NT2/D1 (cell line): ENCODE data around the gene NCL.

Experiments
- DNase-seq: peaks from one replicate; pipeline ENCODE4 v3.0.0-alpha.2; 2011; ENCODE audit warnings: low read depth, low spot score
- H3K27me3 ChIP-seq: 2 replicates; pipeline ENCODE4 v1.6.0; 2011; ENCODE audit warnings: mild to moderate bottlenecking; ENCODE audit not compliant: insufficient read length, insufficient read depth
- H3K36me3 ChIP-seq: 2 replicates; pipeline ENCODE4 v1.6.1; 2011; ENCODE audit warnings: mild to moderate bottlenecking, low read length, mixed read lengths; ENCODE audit not compliant: insufficient read depth, insufficient read length
- H3K4me1 ChIP-seq: 2 replicates; pipeline ENCODE4 v1.5.1; 2011; ENCODE audit not compliant: insufficient read depth, insufficient read length
- H3K4me3 ChIP-seq: 2 replicates; pipeline ENCODE4 v1.5.1; 2011; ENCODE audit warnings: low read depth; ENCODE audit not compliant: insufficient read length
- H3K9ac ChIP-seq: 2 replicates; pipeline ENCODE4 v1.6.0; 2011; ENCODE audit warnings: low read depth; ENCODE audit not compliant: insufficient read length
- H3K9me3 ChIP-seq: 2 replicates; pipeline ENCODE4 v1.5.1; 2011; ENCODE audit warnings: mild to moderate bottlenecking, low read length; ENCODE audit not compliant: insufficient read depth
- SUZ12 ChIP-seq: IDR thresholded peaks from 2 replicates; pipeline ENCODE4 v1.6.1; 2011; ENCODE audit not compliant: insufficient read length, insufficient read depth; ENCODE audit errors: extremely low read depth
- YY1 ChIP-seq: IDR thresholded peaks from 2 replicates; pipeline ENCODE4 v1.6.1; 2011; ENCODE audit not compliant: insufficient read length, insufficient read depth
- ZNF274 ChIP-seq: IDR thresholded peaks from 2 replicates; pipeline ENCODE4 v1.6.1; 2011; ENCODE audit warnings: mild to moderate bottlenecking, low read depth, low read length

Gene NCL

DNA sequence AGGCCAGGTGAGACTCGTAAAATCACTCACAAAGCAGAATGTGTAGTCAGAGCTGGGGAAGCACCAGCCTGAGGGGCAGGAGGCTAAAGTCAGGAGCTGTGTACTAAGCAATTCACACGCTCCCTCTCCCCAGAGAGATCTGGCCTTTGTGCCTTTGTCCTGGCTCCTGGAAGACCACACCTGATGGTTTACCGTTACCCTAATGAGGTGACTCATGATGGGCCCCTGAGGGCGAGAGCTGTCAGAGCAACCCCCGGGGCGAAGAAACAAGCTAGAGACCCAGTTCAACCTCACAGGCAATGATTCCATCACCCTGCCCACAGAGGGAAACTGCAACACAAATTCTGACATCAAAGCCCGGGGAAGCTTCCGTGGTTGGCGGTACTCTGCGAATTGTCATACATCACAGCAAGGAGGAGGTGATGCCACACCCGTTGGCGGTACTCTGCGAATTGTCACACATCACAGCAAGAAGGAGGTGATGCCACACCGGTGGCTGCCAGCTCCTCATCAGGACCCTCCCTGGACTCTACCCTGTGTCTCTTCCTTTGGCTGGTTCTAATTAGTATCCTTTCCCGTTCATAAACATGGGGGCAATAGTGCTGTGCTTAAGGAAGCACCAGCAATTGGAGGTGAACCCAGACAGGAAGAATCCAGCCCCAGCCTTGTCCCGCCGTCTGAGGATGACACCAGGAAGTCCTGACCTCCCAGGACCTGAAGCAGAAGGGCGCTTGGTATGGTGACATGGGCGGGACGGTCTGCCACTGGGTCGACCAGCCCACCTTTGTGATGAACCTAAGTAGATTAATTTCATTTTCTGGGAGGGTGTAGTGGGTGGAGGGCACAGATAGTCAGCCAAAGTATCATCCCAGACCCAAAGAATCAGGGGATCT is 38.2 kb downstream of the NCL start:
- Histone ChIP-seq H3K4me1 (peaks cover 12% of the 10 kb centered on the region), H3K4me3 (no peak overlapping the region), H3K36me3 (no peaks in the 10 kb centered on the region), H3K9ac (no peak overlapping the region), H3K27me3 (peaks cover 16% of the 10 kb centered on the region), H3K9me3 (peaks cover 14% of the 10 kb centered on the region)
- peak; percentile 47 for DNase-seq
- no peak for TF ChIP-seq SUZ12

DNA sequence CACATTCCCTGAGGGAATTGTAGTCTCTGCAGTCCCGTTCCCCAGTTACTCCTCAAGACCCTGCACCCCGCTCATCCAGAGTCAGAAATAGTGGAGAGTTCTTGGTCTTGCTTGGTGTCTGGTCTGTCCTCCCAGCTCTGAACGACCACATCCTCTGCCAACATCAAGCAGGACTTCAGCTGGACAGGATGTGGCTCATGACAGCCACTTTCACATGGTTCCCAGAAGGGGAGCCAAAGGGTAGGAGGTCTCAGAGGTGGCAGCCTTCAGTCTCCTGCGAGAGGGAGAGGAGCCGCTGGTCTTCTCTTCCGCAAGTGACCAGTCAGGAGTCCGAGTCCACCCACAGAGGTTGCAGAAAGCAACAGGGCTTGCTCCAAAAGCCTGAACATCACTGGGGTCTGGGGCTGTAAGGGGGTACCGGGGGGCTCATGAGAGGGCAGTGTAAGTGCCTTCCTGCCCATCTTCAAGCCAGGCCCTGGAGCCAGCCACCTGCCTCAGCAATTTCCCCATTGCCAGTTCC is 38.9 kb downstream of the NCL start:
- TF ChIP-seq ZNF274 = no peak
- TF ChIP-seq SUZ12 = no peak
- no peak for TF ChIP-seq YY1
- Histone ChIP-seq H3K9me3 (peaks cover 8% of the 10 kb centered on the region; the same call in 1 of the 2 replicates), H3K4me1 (peaks cover 12% of the 10 kb centered on the region), H3K9ac (no peak overlapping the region), H3K27me3 (peaks cover 16% of the 10 kb centered on the region), H3K36me3 (no peaks in the 10 kb centered on the region), H3K4me3 (no peak overlapping the region)
- DNase-seq = no peak

DNA sequence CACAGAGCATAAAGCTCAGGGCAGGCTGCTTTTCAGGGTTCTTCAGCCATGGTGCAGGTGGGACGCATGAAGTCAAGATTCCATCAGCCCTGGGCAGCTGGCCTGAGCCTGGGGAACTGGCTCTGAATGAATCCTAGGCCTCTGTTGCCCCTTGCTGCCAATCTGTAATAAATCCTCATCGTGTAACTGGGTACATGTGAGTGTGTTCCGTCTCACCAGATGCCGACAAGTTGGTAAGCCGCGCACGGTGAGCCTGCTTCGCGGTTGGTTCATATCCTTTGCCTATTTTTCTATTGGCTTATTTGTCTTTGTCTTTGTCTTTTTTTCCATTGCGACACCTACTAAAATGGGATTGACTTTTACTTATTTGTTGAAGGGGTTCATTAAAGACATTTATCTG is 41.1 kb downstream of the NCL start:
- DNase-seq = no peak
- Histone ChIP-seq H3K4me1 (peaks cover 12% of the 10 kb centered on the region), H3K4me3 (no peak overlapping the region), H3K27me3 (peaks cover 16% of the 10 kb centered on the region), H3K9me3 (no peaks in the 10 kb centered on the region), H3K9ac (no peak overlapping the region), H3K36me3 (peaks cover 4% of the 10 kb centered on the region)
- TF ChIP-seq SUZ12 = no peak

DNA sequence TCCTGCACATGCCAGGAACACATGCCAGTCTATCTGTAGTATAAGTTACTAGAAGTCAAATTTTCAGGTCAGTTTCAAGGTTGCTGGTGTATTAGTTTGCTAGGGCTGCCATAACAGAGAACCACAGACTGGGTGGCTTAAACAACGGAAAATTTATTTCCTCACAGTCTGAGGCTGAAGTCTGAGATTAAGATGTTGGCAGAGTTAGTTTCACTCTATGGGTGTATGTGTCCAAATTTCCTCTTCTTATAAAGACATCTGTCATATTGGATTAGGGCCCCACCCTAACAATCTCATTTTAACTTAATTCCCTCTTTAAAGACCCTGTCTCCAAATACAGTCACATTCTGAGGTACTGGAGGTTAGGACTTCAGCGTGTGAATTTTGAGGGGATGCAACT is 42.2 kb downstream of the NCL start:
- DNase-seq = no peak
- no peak for TF ChIP-seq ZNF274
- no peak for TF ChIP-seq SUZ12
- peaks cover 12% of the 10 kb centered on the region for H3K4me1 ChIP-seq
- H3K9ac ChIP-seq = no peak overlapping the region
- H3K36me3 ChIP-seq = peaks cover 4% of the 10 kb centered on the region
- no peak overlapping the region for H3K4me3 ChIP-seq
- peaks cover 12% of the 10 kb centered on the region for H3K27me3 ChIP-seq
- no peaks in the 10 kb centered on the region for H3K9me3 ChIP-seq

DNA sequence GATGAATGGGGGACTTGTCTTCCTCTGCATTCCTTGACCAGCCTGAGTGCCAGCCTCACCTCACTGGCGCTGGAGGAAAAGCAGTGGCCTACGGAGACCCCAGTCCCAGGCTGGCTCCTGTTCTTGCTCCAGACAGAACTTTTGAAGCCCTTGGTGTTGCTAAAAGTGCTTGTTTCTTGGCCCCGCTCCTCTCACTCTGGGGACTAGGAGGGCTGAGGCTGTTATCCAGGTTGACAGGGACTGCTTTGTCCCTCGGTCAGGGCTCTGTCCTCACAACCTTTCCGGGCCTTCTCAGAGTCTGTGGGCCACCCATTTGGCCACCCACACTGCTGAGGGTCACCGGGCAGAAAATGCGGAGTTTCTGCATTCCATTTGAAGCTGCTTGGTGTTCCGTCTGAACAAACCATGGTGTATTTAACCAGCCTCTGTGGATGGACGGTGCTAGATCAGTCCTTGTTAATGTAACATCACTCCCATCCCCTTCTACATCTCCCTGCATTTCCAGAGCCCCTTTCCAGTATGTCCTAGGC is 43.2 kb downstream of the NCL start:
- H3K36me3 ChIP-seq = peaks cover 4% of the 10 kb centered on the region
- H3K9ac ChIP-seq = no peak overlapping the region
- H3K27me3 ChIP-seq = peaks cover 7% of the 10 kb centered on the region
- H3K4me1 ChIP-seq = peaks cover 10% of the 10 kb centered on the region
- no peak overlapping the region for H3K4me3 ChIP-seq
- TF ChIP-seq YY1 (no peak), ZNF274 (no peak), SUZ12 (no peak)
- no peaks in the 10 kb centered on the region for H3K9me3 ChIP-seq
- no peak for DNase-seq

DNA sequence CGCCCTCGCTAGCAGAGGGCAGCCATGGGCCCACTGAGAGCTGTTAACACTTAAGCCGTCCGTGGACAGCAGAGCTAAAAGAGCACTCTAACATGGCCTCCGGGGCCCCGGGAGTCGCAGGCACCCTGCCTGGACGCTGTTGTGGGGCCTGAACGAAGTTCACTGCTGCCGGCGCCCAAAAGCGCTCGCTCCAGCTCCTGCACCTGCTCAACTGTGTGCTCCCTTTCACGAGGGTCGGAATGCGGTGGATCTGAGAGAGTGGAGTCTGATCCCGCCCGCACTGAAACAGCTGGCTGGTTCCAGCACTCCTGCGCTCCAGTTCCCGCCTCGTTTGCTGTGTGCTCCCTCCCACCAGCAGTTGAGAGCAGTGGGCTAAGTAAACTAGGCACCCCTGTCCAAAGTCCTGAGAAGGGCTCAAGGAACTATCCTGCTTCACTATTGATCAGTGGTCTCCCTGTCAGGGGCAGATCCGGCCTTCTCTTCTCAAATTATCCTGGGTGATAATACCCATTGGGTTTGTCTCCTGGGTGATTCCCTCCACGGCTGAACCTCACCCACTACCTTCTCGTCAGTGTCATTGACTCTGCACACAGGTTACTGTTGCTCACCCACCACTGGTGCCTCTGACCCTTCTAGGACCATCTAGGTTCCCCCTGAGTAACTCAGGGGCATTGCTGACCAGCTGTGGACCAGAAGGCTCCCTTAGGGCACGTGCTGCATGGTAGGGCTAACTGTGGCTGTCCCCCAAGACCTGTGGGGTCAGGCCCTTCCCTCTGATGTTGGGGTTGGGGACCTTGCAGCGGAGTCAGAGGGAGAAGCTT is 45.3 kb downstream of the NCL start:
- TF ChIP-seq YY1 (no peak), ZNF274 (no peak), SUZ12 (no peak)
- Histone ChIP-seq H3K27me3 (peaks cover 4% of the 10 kb centered on the region), H3K9me3 (no peaks in the 10 kb centered on the region), H3K9ac (no peak overlapping the region), H3K4me1 (no peaks in the 10 kb centered on the region), H3K4me3 (no peak overlapping the region), H3K36me3 (peaks cover 4% of the 10 kb centered on the region)
- DNase-seq = no peak

DNA sequence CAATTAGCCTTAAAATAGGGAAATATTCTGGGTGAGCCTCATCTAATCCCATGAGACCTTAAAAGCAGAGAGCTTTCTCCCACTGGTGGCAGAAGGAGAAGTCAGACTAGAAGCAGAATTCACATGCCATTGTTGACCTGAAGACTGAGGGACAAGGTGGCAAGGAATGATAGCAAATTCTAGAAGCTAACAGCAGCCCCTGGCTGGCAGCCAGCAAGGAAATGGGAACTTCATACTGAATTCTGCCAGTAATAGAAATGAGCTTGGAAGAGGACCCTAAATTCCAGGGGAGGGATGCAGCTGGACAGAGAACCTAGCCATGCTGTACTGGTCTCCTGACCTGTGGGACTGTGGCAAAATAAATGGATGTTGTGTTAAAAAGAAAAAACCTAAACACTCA is 49.3 kb downstream of the NCL start:
- H3K9ac ChIP-seq = no peak overlapping the region
- H3K4me1 ChIP-seq = peaks cover 3% of the 10 kb centered on the region
- peaks cover 4% of the 10 kb centered on the region for H3K9me3 ChIP-seq
- no peak for TF ChIP-seq SUZ12
- no peak for TF ChIP-seq ZNF274
- TF ChIP-seq YY1 = no peak
- no peak overlapping the region for H3K4me3 ChIP-seq
- peaks cover 4% of the 10 kb centered on the region for H3K36me3 ChIP-seq
- DNase-seq = no peak
- H3K27me3 ChIP-seq = no peaks in the 10 kb centered on the region
